Activated CD8-positive, alpha-beta memory T cell treated with anti-CD3 and anti-CD28 coated beads, Interleukin-2, amount 50 U/mL, for 48 hours (primary cell): ENCODE results near the gene KCND3.

Experiments
- DNase-seq: peaks from one replicate; pipeline ENCODE4 v3.0.0-alpha.2; 2020

KCND3 gene

GRCh38 chr1:111988377-111988742, 1.1 kb downstream of the KCND3 start:
- no peak for DNase-seq

DNA sequence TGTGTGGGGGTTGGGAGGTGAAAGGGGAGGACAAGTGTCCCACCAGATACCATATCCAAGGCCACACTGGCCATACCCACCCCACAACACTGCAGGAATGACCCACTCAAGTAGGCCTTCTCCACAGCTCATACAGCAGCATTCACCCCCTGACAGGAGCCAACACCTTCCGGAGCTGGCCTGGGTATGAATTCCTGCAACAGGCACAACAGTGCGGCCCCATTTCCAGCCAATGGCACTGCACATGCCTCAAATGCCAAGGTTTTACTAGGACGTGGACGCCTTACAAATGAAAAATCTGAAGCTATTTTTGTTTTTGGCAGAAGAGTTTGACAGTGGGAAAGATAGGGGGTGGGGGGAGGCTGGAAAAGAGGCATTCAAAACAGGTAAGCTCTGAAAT, 2.0 kb downstream of the KCND3 start:
- DNase-seq = no peak

DNA sequence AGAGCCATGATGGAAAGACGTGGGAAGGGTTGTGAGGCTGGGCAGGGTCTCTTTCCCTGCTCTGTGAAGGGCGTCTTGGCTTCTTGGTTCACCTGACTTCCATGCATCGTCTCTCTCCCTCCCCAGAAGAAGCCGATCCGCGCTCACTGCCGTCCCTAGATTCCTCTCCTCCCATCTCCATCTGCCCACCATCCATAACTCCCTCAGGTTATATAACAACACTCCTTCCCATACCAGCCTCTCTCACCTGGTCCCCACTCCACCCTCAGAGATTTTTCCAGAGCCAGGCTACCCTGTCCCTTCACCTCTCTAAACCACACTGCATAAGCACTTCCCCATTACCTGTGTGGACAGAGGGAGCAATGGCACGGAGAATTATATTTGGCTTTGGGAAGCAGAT, 6.0 kb downstream of the KCND3 start:
- DNase-seq = no peak

DNA sequence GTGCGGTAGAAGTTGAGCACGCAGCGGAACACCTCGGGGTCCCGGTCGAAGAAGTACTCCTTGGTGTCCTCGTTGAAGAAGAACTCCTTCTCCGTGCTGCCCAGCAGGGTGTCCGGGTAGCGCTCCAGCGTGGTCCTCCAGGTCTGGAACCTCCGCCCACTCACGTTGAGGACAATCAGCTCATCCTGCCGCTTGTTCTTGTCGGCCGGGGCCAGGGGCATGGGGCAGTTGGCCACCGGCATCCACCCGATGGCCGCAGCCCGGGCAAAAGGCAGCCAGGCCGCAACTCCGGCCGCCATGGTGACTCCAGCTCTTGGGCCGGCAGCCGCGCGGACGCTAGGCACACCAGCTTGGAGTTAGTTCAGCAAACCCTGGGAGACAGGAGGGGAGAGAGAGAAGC, 7.0 kb downstream of the KCND3 start:
- DNase-seq = no peak

DNA sequence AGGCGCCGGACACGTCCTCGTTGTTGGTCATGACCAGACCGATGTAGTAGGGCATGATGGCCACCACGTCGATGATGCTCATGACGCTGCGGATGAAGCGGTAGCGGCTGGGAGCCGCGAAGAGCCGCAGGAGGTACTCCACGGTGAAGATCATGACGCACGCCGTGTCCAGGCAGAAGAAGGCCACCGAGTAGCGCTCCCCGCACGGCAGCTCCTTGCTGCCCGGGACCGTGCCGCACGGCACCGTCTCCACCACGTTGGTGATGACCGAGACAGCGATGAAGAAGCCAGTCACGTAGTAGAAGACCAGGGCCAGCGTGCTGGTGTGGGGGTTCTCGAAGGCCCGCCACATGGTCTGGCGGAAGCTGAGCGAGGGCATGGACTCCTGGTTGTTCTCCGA, 7.6 kb downstream of the KCND3 start:
- no peak for DNase-seq

DNA sequence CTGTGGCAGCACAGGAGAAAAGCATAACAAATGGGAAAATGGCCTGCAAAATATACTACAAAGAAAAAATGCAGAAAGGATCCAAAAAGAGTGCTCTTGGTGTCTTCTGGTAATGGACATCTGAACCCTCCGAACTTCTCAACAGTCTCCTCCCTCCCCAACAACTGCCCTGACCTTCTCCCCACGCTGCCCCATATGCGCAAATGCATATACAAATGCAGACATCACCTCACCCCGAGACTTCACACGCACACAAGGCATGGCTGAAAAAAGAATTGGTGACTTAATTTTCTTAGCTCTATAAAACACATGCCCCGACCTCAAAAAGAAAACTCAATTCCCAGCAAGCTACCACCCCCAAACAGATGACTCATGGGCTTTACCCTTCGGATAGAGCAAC, 8.4 kb downstream of the KCND3 start:
- DNase-seq = no peak

- DNase-seq = no peak
Measured at GRCh38 chr1:111980686-111981085, 8.8 kb downstream of the KCND3 start.

DNA sequence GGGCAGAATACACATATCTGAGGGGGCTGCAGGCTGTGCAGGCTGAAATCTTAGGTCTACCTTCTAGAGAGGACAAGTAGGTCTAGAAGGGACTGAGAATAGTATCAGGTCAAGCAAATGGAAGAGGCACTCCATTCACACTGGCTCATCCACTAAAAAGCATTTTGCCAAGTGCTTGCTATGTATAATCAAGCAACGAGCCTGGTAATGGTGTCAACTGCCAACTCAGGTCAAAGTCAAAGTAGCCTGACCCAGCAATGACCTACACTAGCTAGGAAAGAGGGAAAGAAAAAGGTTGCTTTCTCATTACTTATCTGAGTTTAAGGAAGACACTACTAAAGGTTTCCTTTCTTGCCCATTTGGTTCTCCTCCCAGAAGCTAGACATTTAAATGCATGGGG, 10.8 kb downstream of the KCND3 start:
- DNase-seq = no peak

- DNase-seq = no peak
Measured at GRCh38 chr1:111977378-111977777, 12.1 kb downstream of the KCND3 start.

DNA sequence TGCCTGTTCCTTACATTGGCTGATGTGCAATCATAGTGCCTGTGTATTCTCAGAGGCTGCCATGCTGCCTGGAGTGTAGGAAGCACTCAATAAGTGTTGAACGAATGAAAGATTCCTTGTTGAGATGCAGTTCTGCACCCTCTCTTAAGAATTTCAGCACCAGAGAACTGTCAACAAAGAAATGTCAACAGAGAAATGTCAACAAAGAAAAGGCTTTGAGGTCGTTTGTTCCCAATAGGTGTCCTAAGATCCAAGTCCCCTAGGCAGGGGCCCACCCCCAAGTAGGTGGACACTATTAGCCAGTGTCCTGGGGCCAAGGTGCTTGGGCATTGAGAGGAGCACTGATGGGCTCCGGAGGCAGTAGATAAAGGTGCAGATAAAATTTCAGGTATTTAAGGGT, 12.6 kb downstream of the KCND3 start:
- DNase-seq = no peak

DNA sequence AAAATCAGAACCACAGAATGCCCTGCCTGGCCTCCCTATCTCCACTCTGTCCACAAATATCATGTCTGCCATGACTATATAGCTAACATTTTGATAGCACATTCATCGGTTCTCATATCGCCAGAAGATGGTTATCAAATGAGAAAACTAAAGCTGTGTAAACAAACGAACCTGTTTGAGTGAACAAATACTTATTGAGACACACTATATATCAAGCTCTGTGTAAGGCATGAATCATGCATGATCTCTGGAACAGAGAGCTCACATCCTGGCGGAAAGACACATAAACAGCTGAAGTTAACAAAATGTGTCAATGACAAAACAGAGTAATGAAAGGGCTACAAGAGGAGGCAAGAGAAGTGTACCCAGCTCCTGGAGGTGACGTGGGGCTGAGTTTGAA, 13.1 kb downstream of the KCND3 start:
- DNase-seq = no peak

- DNase-seq = no peak
Measured at GRCh38 chr1:111973150-111973790, 16.2 kb downstream of the KCND3 start.

- no peak for DNase-seq
Measured at GRCh38 chr1:111971396-111971795, 18.1 kb downstream of the KCND3 start.

GRCh38 chr1:111968511-111968910, 21.0 kb downstream of the KCND3 start:
- no peak for DNase-seq

DNA sequence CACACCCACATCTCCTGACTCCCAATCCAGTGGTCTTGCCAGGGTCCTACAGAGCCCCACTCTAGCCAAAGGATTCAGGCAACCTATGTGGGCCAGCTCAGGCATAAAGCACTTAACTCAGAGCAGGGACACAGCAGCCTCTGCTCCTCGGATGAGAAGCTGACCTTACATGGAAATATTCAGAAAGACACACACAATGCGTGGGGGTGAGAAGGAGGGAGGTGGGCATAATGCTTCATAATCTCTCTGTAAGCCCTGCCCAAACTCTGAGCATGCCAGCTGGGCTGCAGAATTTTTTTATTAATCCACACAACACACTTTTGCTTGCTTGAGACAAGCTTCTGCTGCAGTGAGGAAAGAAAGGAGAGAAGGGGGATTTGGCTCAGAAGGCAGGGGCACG, 21.6 kb downstream of the KCND3 start:
- no peak for DNase-seq

- DNase-seq = no peak
Measured at GRCh38 chr1:111967067-111967690, 22.3 kb downstream of the KCND3 start.

DNA sequence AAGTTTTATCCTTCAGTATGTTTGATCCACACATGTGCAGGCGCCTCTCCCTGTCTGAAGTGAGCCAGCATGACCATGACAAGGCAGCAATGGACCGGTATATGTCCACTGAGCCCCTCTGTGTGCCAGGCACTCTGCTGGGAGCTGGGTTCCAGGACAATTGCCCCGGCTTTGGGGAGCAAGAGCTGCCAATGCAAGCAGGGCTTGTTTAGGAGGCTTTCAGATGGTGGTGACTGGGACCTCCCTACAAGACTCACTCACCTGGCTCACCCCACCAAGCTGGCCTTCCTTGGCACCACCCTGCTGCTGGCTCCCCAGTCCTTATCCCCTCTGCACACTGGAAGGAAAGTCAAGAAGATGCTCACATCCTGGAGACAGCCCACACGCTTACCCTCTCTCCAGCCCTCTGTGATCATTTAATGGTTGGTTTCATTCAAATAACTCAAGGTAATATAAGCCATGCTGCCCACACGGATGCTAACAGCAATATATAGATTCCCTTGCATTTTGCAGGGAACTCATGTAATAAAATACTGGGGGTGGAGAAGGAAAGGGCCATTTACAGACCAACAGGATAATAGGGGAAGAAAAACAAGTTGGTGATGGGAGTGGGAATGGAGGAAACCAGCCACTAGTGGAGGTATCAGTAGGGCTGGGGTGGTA, 23.6 kb downstream of the KCND3 start:
- DNase-seq = no peak

DNA sequence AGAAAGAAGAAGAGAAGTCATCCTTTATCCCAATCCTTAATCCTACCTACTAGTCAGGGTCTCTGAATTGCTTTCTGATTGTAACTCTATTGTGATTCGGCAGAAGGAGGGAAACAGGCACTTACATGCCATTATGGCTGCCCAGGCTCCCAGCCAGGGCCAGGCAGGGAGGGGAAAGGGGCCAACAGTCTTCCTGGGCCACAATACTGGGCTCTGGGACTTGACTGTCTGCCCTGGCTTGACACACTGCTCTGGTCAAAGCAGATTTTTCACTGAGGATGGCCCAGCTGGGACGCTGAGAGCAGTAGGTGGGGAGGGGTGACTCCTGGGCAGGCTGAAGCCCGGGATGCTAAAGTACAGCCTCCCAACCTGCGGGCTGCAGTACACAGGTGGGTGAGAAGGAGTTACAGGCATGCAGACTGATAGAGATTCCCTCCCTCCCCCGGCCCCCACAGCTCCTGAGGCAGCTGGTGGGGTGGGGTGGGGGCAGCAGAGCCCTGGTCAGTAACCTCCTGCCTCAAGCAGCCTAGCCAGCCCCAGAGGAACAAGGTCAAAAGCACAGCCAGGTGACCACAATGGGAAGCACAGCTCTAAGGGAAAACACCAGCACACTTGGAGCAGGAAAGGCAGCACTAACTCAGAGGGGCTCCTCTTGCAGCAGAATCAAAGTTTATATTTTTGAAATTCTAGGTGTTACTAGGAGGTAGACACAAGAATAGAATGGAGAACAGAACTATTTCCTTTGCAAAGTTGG, 25.3 kb downstream of the KCND3 start:
- no peak for DNase-seq

DNA sequence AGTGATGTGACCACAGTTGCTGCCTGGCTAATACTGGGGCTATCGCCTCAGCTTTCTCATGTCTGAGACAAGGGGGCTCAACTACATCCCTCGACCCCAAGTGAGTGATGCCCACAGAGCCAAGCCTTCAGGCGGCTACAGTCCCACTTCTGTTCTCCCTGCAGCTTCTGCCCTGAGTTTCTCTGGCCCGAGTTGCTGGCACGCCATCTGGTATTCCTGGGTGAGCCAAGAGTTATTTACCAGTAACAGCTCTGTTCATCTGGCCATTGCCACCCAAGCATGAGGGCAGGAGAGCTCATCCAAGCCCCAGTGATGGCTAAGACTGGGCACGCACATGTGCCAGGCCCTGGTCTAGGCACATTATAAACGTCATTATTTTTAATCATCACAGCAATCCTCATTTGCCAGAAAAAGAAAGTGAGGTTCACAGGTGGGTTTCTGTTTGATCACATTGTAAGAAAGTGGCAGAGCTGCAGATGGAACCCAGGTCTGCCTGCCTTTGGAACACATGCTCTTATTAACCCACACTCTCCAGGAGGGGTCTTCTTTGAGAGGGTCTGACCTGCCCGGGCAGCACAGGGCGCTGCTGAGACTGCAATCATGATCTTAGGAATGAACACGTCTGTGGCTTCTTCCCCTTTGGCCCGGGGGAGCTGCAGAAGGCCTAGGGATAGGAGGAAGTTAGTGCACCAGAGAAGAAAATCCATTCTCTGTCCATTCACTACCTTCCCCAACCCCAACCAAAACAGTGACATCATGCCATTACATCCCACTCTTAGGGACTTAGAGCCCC, 27.5 kb downstream of the KCND3 start:
- DNase-seq = no peak

GRCh38 chr1:111961016-111961415, 28.5 kb downstream of the KCND3 start:
- DNase-seq = no peak

GRCh38 chr1:111959436-111959835, 30.0 kb downstream of the KCND3 start:
- DNase-seq = no peak

DNA sequence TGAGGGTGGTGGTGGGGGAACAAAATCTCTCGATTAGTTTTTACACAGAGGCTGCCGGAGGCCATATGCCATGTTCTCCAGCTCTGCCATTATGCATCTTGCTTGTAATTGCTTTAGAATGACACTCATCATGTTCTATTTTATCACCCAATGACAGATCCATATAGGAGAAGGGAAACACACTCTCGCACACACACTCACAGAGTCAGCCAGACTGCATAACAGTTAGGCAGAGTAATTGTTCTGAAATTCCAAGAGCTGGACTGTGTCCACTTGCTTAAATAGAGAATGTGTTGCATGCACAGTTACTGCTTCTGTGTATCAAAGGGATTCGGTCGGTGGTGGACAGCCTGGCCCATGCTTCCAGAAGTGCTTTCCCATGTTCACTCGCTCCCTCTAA, 30.6 kb downstream of the KCND3 start:
- no peak for DNase-seq

- DNase-seq = no peak
Measured at GRCh38 chr1:111958075-111958474, 31.4 kb downstream of the KCND3 start.
